PC-3 (cell line): Measurements from ENCODE around the gene ASMTL. TPM values are rescaled to one million over a fixed set of nuclear protein-coding genes. Genes with fewer than 3 reads are reported as not detected.
"Not testable (repeated sequence)": the region's sequence is repeated elsewhere in the genome, so short reads cannot be mapped to it uniquely, and the experiment has no call there.

Experiments used
- ATAC-seq: fragments of 200-7000 bp; cut with Tn5 transposase; 2 replicates; pipeline ENCODE4 v1.9.1; 2020; ENCODE audit warnings: mild to moderate bottlenecking, moderate library complexity
- BruUV-seq: library from RNA; stranded (reverse); fragments of 400-500 nt; replicated peaks from 2 replicates; lab custom pipeline; 2021; lab: Mats Ljungman, UMichigan
- CTCF ChIA-PET: fragments of 300-600 bp; sonication (Branson Sonifier 250); formaldehyde crosslinking; loops from one replicate; lab custom pipeline; 2022; ENCODE audit warnings: antibody characterized with exemption; lab: Charles Lee
- POLR2A ChIA-PET: fragments of 300-600 bp; sonication (Branson Sonifier 250); formaldehyde crosslinking; loops from one replicate; lab custom pipeline; 2022; ENCODE audit warnings: antibody characterized with exemption; ENCODE audit not compliant: unreplicated experiment; lab: Charles Lee
- DNase-seq: peaks from one replicate; pipeline ENCODE4 v3.0.0-alpha.2; 2015
- H2AFZ ChIP-seq: fragments of 300-600 bp; sonication (generic); 2 replicates; pipeline ENCODE4 v1.6.0; 2016; ENCODE audit warnings: antibody characterized with exemption, low read length
- H3F3A ChIP-seq: fragments of 300-600 bp; sonication (generic); one replicate; pipeline ENCODE4 v1.6.0; 2017; ENCODE audit warnings: antibody characterized with exemption, low read length, control low read depth, mild to moderate bottlenecking; ENCODE audit not compliant: unreplicated experiment
- H3K27ac ChIP-seq: fragments of 300-600 bp; sonication (generic); 2 replicates; pipeline ENCODE4 v1.5.1; 2016; ENCODE audit warnings: mild to moderate bottlenecking, low read length
- H3K27me3 ChIP-seq: fragments of 300-600 bp; sonication (generic); 2 replicates; pipeline ENCODE4 v1.6.1; 2016; ENCODE audit warnings: low read length, mixed read lengths
- H3K36me3 ChIP-seq: fragments of 300-600 bp; sonication (generic); 2 replicates; pipeline ENCODE4 v1.6.1; 2016; ENCODE audit warnings: low read depth, mixed run types, low read length, mixed read lengths
- H3K4me1 ChIP-seq: fragments of 300-600 bp; sonication (generic); 2 replicates; pipeline ENCODE4 v1.5.1; 2016; ENCODE audit warnings: low read length; ENCODE audit not compliant: insufficient read depth
- H3K4me2 ChIP-seq: fragments of 300-600 bp; sonication (generic); 2 replicates; pipeline ENCODE4 v1.6.0; 2016; ENCODE audit warnings: low read length
- H3K4me3 ChIP-seq: fragments of 300-600 bp; sonication (generic); 2 replicates; pipeline ENCODE4 v1.5.1; 2016; ENCODE audit warnings: mild to moderate bottlenecking, low read length, mixed read lengths
- H3K79me2 ChIP-seq: fragments of 300-600 bp; sonication (generic); 2 replicates; pipeline ENCODE4 v1.6.1; 2017; ENCODE audit warnings: low read length, mixed read lengths
- H3K9ac ChIP-seq: fragments of 300-600 bp; sonication (generic); 2 replicates; pipeline ENCODE4 v1.6.0; 2016; ENCODE audit warnings: mild to moderate bottlenecking, low read length
- H3K9me2 ChIP-seq: fragments of 300-600 bp; sonication (generic); replicated peaks from 2 replicates; pipeline ENCODE4 v1.6.1; 2016; ENCODE audit warnings: mixed run types, low read length, mixed read lengths
- H3K9me3 ChIP-seq: fragments of 300-600 bp; sonication (generic); 2 replicates; pipeline ENCODE4 v1.6.1; 2016; ENCODE audit warnings: low read length, mixed read lengths
- H4K20me1 ChIP-seq: fragments of 300-600 bp; sonication (generic); 2 replicates; pipeline ENCODE4 v1.6.1; 2016; ENCODE audit warnings: low read length, mixed read lengths
- CTCF ChIP-seq: fragments of 300-600 bp; sonication (generic); conservative IDR thresholded peaks from 2 replicates; pipeline ENCODE4 v1.5.1; 2017; ENCODE audit warnings: antibody characterized with exemption, low read depth, mild to moderate bottlenecking, low read length
- EZH2 ChIP-seq: fragments of 300-600 bp; sonication (generic); IDR thresholded peaks from one replicate; pipeline ENCODE4 v1.6.1; 2017; ENCODE audit warnings: antibody characterized with exemption, mild to moderate bottlenecking, low read length; ENCODE audit not compliant: unreplicated experiment
- EZH2phosphoT487 ChIP-seq: fragments of 300-600 bp; sonication (generic); IDR thresholded peaks from 2 replicates; pipeline ENCODE4 v1.6.1; 2018; ENCODE audit warnings: mild to moderate bottlenecking, antibody characterized with exemption, low read length, borderline replicate concordance
- intact Hi-C: fragments of 100-400 bp; cut with micrococcal nuclease; formaldehyde crosslinking; loops from 2 replicates; pipeline ENCODE4 v1.9.0; 2023
- total RNA-seq: library from RNA; depleted of rRNA; stranded (reverse); fragments of >200 nt; gene quantifications from 2 replicates; pipeline ENCODE4 v1.2.3, GENCODE V29; 2014

Gene ASMTL
- total RNA-seq, 1 experiment from 2014 or later, result 6.7 TPM

DNA sequence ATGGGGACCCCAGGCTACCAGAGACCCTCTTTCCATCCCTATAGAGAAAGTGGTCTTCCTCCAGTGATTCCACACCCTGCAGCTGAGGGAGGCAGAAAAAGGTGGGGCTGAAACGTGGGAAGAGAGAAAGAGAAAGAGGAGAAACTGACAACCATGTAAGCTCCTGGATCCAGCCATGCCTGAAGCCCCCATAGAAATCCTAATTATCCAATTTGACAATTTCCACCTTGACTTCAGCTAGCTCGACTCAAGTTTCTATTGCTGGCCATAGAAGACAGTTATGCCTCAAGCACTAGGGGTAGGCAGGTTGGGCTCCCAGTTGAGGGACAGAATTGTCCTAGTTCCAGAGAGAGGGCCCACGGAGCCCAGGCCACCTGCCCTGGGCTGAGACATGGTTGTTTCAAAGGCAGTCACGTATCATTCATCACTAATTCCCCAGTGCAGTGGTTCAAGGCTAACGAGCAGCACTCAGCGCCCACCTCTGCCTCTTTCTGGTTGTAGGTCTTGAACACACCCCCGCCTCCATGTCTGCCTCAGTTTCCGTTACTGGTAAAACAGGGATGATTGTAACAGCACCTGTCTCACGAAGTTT lies 39.8 kb upstream of the ASMTL start:
- TF ChIP-seq CTCF (no peak), EZH2phosphoT487 (no peak), EZH2 (no peak)
- intact Hi-C loops, result no loop called here
- BruUV-seq, result no TSS peak

GRCh38 chrX:1491851-1492349 lies 39.2 kb upstream of the ASMTL start:
- no peaks in the 10 kb centered on the region for H3F3A ChIP-seq
- H3K9ac ChIP-seq, result no peak overlapping the region
- H3K4me2 ChIP-seq, result no peak overlapping the region
- H3K9me3 ChIP-seq, result no peaks in the 10 kb centered on the region
- no peak overlapping the region for H2AFZ ChIP-seq
- no peaks in the 10 kb centered on the region for H3K9me2 ChIP-seq
- POLR2A ChIA-PET, result no interaction called here
- BruUV-seq, result no TSS peak
- no peak overlapping the region for H3K4me3 ChIP-seq
- intact Hi-C loops, result no loop called here
- no peaks in the 10 kb centered on the region for H4K20me1 ChIP-seq
- CTCF ChIA-PET, result no interaction called here
- H3K4me1 ChIP-seq, result no peaks in the 10 kb centered on the region
- H3K27me3 ChIP-seq, result no peaks in the 10 kb centered on the region
- H3K27ac ChIP-seq, result no peak overlapping the region
- ATAC-seq, result no peak
- H3K36me3 ChIP-seq, result no peaks in the 10 kb centered on the region
- H3K79me2 ChIP-seq, result no peaks in the 10 kb centered on the region
- DNase-seq, result peak; percentile 22
- TF ChIP-seq EZH2phosphoT487 (no peak), EZH2 (no peak), CTCF (no peak)

More for the DNA sequence above, 39.8 kb upstream of the ASMTL start:
- ATAC-seq, result no peak
- no peak overlapping the region for H2AFZ ChIP-seq
- no peak overlapping the region for H3K4me2 ChIP-seq
- DNase-seq, result no peak
- no peaks in the 10 kb centered on the region for H3K4me1 ChIP-seq
- H3K27me3 ChIP-seq, result no peaks in the 10 kb centered on the region
- H3K9me3 ChIP-seq, result no peaks in the 10 kb centered on the region
- no peaks in the 10 kb centered on the region for H3F3A ChIP-seq
- H3K36me3 ChIP-seq, result no peaks in the 10 kb centered on the region
- no peaks in the 10 kb centered on the region for H3K79me2 ChIP-seq
- H3K4me3 ChIP-seq, result no peak overlapping the region
- H4K20me1 ChIP-seq, result no peaks in the 10 kb centered on the region
- H3K9ac ChIP-seq, result no peak overlapping the region
- H3K27ac ChIP-seq, result no peak overlapping the region
- ChIA-PET CTCF (no interaction called here), POLR2A (no interaction called here)
- H3K9me2 ChIP-seq, result no peaks in the 10 kb centered on the region

- H3K4me1 ChIP-seq, H3K9ac ChIP-seq, ATAC-seq, H2AFZ ChIP-seq, H3K36me3 ChIP-seq, H3K79me2 ChIP-seq, H4K20me1 ChIP-seq, POLR2A ChIA-PET, H3K4me3 ChIP-seq, H3K27me3 ChIP-seq, DNase-seq, H3K9me2 ChIP-seq, H3K9me3 ChIP-seq, BruUV-seq, intact Hi-C loops, CTCF ChIA-PET, H3K4me2 ChIP-seq, H3F3A ChIP-seq, H3K27ac ChIP-seq: not testable (repeated sequence)
These were observed 38.5 kb upstream of the ASMTL start for GRCh38 chrX:1491248-1491647.

DNA sequence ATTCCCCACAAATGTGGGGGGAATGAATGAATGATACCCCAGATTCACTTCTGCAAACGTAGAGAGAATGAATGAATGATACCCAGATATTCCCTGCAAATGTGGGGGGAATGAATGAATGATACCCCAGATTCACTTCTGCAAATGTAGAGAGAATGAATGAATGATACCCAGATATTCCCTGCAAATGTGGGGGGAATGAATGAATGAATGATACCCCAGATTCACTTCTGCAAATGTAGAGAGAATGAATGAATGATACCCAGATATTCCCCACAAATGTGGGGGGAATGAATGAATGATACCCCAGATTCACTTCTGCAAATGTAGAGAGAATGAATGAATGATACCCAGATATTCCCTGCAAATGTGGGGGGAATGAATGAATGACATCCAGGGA lies 38.0 kb upstream of the ASMTL start:
- ATAC-seq, H3K4me2 ChIP-seq, DNase-seq, H3K79me2 ChIP-seq, BruUV-seq, H3K4me1 ChIP-seq, H3K27ac ChIP-seq, H2AFZ ChIP-seq, H3K27me3 ChIP-seq, H3F3A ChIP-seq, H3K9me3 ChIP-seq, CTCF ChIA-PET, H3K9ac ChIP-seq, H3K9me2 ChIP-seq, intact Hi-C loops, H3K36me3 ChIP-seq, POLR2A ChIA-PET, H3K4me3 ChIP-seq, H4K20me1 ChIP-seq: not testable (repeated sequence)

DNA sequence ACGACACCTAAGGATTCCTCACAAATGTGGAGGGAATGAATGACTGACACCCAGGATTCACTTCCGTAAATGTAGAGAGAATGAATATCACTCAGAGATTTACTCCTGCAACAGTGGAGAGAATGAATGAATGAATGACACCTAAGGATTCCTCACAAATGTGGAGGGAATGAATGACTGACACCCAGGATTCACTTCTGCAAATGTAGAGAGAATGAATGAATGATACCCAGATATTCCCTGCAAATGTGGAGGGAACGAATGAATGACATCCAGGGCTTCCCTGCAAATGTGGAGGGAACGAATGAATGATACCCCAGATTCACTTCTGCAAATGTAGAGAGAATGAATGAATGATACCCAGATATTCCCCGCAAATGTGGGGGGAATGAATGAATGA lies 36.6 kb upstream of the ASMTL start:
- H3K9me2 ChIP-seq, H3K79me2 ChIP-seq, H3K4me1 ChIP-seq, H3K4me2 ChIP-seq, DNase-seq, H2AFZ ChIP-seq, H3K9ac ChIP-seq, H3K4me3 ChIP-seq, BruUV-seq, H4K20me1 ChIP-seq, H3K36me3 ChIP-seq, ATAC-seq, H3F3A ChIP-seq, H3K27me3 ChIP-seq, H3K27ac ChIP-seq, H3K9me3 ChIP-seq, CTCF ChIA-PET, intact Hi-C loops, POLR2A ChIA-PET: not testable (repeated sequence)
